Osteocyte (in vitro differentiated cells): Measurements from ENCODE around the gene RNF145. TPM values are rescaled to one million over a fixed set of nuclear protein-coding genes. Genes with fewer than 3 reads are reported as not detected.

ENCODE experiments used
- DNase-seq: peaks from one replicate; pipeline ENCODE4 v3.0.0; 2021; ENCODE audit warnings: mixed read lengths; ENCODE audit not compliant: unreplicated experiment; ENCODE audit errors: extremely low spot score
- H3K27ac Mint-ChIP-seq: one replicate; pipeline ENCODE4 v1.8.0; 2021; ENCODE audit warnings: mild to moderate bottlenecking, mixed read lengths; ENCODE audit not compliant: unreplicated experiment
- H3K27me3 Mint-ChIP-seq: one replicate; pipeline ENCODE4 v1.8.0; 2021; ENCODE audit warnings: mixed read lengths; ENCODE audit not compliant: unreplicated experiment
- H3K36me3 Mint-ChIP-seq: one replicate; pipeline ENCODE4 v1.8.0; 2021; ENCODE audit warnings: mixed read lengths; ENCODE audit not compliant: unreplicated experiment
- H3K4me1 Mint-ChIP-seq: one replicate; pipeline ENCODE4 v1.8.0; 2021; ENCODE audit warnings: mixed read lengths; ENCODE audit not compliant: unreplicated experiment
- H3K4me3 Mint-ChIP-seq: one replicate; pipeline ENCODE4 v1.8.0; 2021; ENCODE audit warnings: mild to moderate bottlenecking, moderate library complexity, mixed read lengths; ENCODE audit not compliant: unreplicated experiment
- H3K9me3 Mint-ChIP-seq: one replicate; pipeline ENCODE4 v1.8.0; 2021; ENCODE audit warnings: mixed read lengths; ENCODE audit not compliant: unreplicated experiment
- CTCF ChIP-seq: fragments of 200-600 bp; sonication (generic); IDR thresholded peaks from 2 replicates; pipeline ENCODE4 v1.5.0; 2021; ENCODE audit warnings: antibody characterized with exemption, mild to moderate bottlenecking, moderate library complexity
- total RNA-seq: library from RNA; stranded (reverse); gene quantifications from 2 replicates; pipeline ENCODE4 v1.2.1, GENCODE V29; 2021

The RNF145 gene
- total RNA-seq, 1 donor from 2014 or later, result 93.4 TPM

- H3K4me1 Mint-ChIP-seq, result peaks cover 8% of the 10 kb centered on the region
- no peak overlapping the region for H3K4me3 Mint-ChIP-seq
- no peak for DNase-seq
- no peaks in the 10 kb centered on the region for H3K27me3 Mint-ChIP-seq
- no peak overlapping the region for H3K27ac Mint-ChIP-seq
- TF ChIP-seq CTCF, result no peak
- no peaks in the 10 kb centered on the region for H3K9me3 Mint-ChIP-seq
- no peaks in the 10 kb centered on the region for H3K36me3 Mint-ChIP-seq
These were observed 3.5 kb upstream of the RNF145 start for GRCh38 chr5:159212657-159213462.

- no peaks in the 10 kb centered on the region for H3K27me3 Mint-ChIP-seq
- H3K4me3 Mint-ChIP-seq, result no peak overlapping the region
- TF ChIP-seq CTCF, result no peak
- no peaks in the 10 kb centered on the region for H3K36me3 Mint-ChIP-seq
- H3K4me1 Mint-ChIP-seq, result peaks cover 13% of the 10 kb centered on the region
- no peaks in the 10 kb centered on the region for H3K9me3 Mint-ChIP-seq
- no peak overlapping the region for H3K27ac Mint-ChIP-seq
- DNase-seq, result no peak
These were observed 2.4 kb upstream of the RNF145 start for GRCh38 chr5:159211729-159212174.

GRCh38 chr5:159210846-159211245 is 1.5 kb upstream of the RNF145 start:
- DNase-seq, result no peak
- no peaks in the 10 kb centered on the region for H3K9me3 Mint-ChIP-seq
- no peak for TF ChIP-seq CTCF
- no peaks in the 10 kb centered on the region for H3K36me3 Mint-ChIP-seq
- H3K4me3 Mint-ChIP-seq, result no peak overlapping the region
- H3K4me1 Mint-ChIP-seq, result peaks cover 18% of the 10 kb centered on the region
- no peak overlapping the region for H3K27ac Mint-ChIP-seq
- H3K27me3 Mint-ChIP-seq, result no peaks in the 10 kb centered on the region

GRCh38 chr5:159210210-159210661 is 883 bp upstream of the RNF145 start:
- Mint-ChIP-seq H3K4me3 (peak overlapping the region; percentile 85), H3K4me1 (peaks cover 25% of the 10 kb centered on the region), H3K9me3 (no peaks in the 10 kb centered on the region), H3K27ac (peak overlapping the region; percentile 83), H3K36me3 (no peaks in the 10 kb centered on the region), H3K27me3 (no peaks in the 10 kb centered on the region)
- no peak for TF ChIP-seq CTCF
- DNase-seq, result no peak
